Chondrocyte (in vitro differentiated cells): ENCODE data around the gene HNRNPM. TPM values are rescaled to one million over a fixed set of nuclear protein-coding genes. Genes with fewer than 3 reads are reported as not detected.

Experiments
- DNase-seq: peaks from one replicate; pipeline ENCODE4 v3.0.0; 2021; ENCODE audit warnings: mixed read lengths, low spot score
- H3K27ac Mint-ChIP-seq: one replicate; pipeline ENCODE4 v1.8.0; 2021; ENCODE audit warnings: mild to moderate bottlenecking, moderate library complexity, mixed read lengths; ENCODE audit not compliant: unreplicated experiment
- H3K27me3 Mint-ChIP-seq: 2 replicates; pipeline ENCODE4 v1.8.0; 2021; ENCODE audit warnings: low read depth, mixed read lengths
- H3K36me3 Mint-ChIP-seq: 2 replicates; pipeline ENCODE4 v1.8.0; 2021; ENCODE audit warnings: low read depth, mixed read lengths
- H3K4me1 Mint-ChIP-seq: 2 replicates; pipeline ENCODE4 v1.8.0; 2021; ENCODE audit warnings: low read depth, mild to moderate bottlenecking, mixed read lengths
- H3K4me3 Mint-ChIP-seq: one replicate; pipeline ENCODE4 v1.8.0; 2021; ENCODE audit warnings: mild to moderate bottlenecking, moderate library complexity, mixed read lengths; ENCODE audit not compliant: unreplicated experiment
- H3K9me3 Mint-ChIP-seq: 2 replicates; pipeline ENCODE4 v1.8.0; 2021; ENCODE audit warnings: low read depth, mixed read lengths
- total RNA-seq: library from RNA; stranded (reverse); gene quantifications from 3 replicates; pipeline ENCODE4 v1.2.1, GENCODE V29; 2021
- TF ChIP-seq, protein P1 (sequence below): fragments of 200-600 bp; sonication (generic); IDR thresholded peaks from 2 replicates; pipeline ENCODE4 v1.5.0; 2021; ENCODE audit warnings: antibody characterized with exemption, mild to moderate bottlenecking, moderate library complexity

Gene HNRNPM
- total RNA-seq, 1 donor from 2014 or later = 116 TPM

GRCh38 chr19:8459095-8459494 is 14.3 kb downstream of the HNRNPM start:
- TF ChIP-seq, protein P1, sequence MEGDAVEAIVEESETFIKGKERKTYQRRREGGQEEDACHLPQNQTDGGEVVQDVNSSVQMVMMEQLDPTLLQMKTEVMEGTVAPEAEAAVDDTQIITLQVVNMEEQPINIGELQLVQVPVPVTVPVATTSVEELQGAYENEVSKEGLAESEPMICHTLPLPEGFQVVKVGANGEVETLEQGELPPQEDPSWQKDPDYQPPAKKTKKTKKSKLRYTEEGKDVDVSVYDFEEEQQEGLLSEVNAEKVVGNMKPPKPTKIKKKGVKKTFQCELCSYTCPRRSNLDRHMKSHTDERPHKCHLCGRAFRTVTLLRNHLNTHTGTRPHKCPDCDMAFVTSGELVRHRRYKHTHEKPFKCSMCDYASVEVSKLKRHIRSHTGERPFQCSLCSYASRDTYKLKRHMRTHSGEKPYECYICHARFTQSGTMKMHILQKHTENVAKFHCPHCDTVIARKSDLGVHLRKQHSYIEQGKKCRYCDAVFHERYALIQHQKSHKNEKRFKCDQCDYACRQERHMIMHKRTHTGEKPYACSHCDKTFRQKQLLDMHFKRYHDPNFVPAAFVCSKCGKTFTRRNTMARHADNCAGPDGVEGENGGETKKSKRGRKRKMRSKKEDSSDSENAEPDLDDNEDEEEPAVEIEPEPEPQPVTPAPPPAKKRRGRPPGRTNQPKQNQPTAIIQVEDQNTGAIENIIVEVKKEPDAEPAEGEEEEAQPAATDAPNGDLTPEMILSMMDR = no peak
- H3K4me1 Mint-ChIP-seq = peaks cover 90% of the 10 kb centered on the region
- no peak for DNase-seq
- H3K36me3 Mint-ChIP-seq = peaks cover 10% of the 10 kb centered on the region
- H3K9me3 Mint-ChIP-seq = no peaks in the 10 kb centered on the region
- H3K27me3 Mint-ChIP-seq = no peaks in the 10 kb centered on the region
- peak overlapping the region; percentile 65 for H3K4me3 Mint-ChIP-seq
- peak overlapping the region; percentile 99 for H3K27ac Mint-ChIP-seq

DNA sequence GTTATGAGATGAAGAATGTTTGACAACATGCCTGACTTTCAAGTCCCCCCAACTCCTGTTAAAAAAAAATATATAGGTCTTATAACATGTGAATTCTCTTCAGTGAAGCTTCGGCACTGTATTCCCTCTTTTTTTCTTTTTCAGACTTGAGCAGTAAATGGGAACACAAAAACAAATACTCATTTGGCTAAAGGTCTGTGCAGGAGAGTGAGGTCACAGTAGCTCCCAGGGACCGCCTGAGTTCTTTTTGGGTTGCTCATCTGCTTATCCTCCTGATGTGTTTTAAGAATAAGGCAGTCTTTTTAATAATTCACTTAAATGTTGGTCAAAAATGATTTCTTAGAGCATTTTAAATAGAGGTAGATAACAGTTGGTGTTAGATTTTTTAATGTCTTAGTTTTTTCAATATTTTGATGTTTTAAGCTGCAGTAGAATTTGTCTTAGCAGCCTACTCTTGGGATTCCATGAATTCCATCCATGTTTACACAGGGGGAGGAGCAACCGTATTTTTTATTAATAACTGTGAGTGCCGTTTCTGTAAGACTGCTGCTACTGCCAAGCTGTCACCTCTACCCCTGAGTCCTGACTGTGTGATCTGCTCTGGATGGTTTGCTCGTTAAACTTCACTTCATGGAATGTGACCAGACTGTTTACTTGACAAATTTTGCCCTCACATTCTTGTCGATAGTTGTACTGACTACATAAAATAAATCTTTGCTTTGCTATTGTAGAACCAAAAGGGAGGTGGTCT is 14.9 kb downstream of the HNRNPM start:
- H3K9me3 Mint-ChIP-seq = no peaks in the 10 kb centered on the region
- H3K27ac Mint-ChIP-seq = peak overlapping the region; percentile 99
- H3K27me3 Mint-ChIP-seq = no peaks in the 10 kb centered on the region
- TF ChIP-seq, protein P1 = no peak
- peak overlapping the region; percentile 65 for H3K4me3 Mint-ChIP-seq
- peak; percentile 12 for DNase-seq
- H3K36me3 Mint-ChIP-seq = peaks cover 14% of the 10 kb centered on the region
- peaks cover 84% of the 10 kb centered on the region for H3K4me1 Mint-ChIP-seq

GRCh38 chr19:8460516-8461298 is 15.9 kb downstream of the HNRNPM start:
- no peaks in the 10 kb centered on the region for H3K27me3 Mint-ChIP-seq
- peaks cover 78% of the 10 kb centered on the region for H3K4me1 Mint-ChIP-seq
- DNase-seq = no peak
- peak overlapping the region; percentile 65 for H3K4me3 Mint-ChIP-seq
- H3K36me3 Mint-ChIP-seq = peaks cover 18% of the 10 kb centered on the region
- TF ChIP-seq, protein P1 = no peak
- H3K9me3 Mint-ChIP-seq = no peaks in the 10 kb centered on the region
- H3K27ac Mint-ChIP-seq = peak overlapping the region; percentile 99

GRCh38 chr19:8461376-8461775 is 16.6 kb downstream of the HNRNPM start:
- Mint-ChIP-seq H3K36me3 (peaks cover 20% of the 10 kb centered on the region), H3K27me3 (no peaks in the 10 kb centered on the region), H3K9me3 (no peaks in the 10 kb centered on the region), H3K4me1 (peaks cover 75% of the 10 kb centered on the region), H3K4me3 (no peak overlapping the region), H3K27ac (peak overlapping the region; percentile 64)
- TF ChIP-seq, protein P1 = no peak
- no peak for DNase-seq

DNA sequence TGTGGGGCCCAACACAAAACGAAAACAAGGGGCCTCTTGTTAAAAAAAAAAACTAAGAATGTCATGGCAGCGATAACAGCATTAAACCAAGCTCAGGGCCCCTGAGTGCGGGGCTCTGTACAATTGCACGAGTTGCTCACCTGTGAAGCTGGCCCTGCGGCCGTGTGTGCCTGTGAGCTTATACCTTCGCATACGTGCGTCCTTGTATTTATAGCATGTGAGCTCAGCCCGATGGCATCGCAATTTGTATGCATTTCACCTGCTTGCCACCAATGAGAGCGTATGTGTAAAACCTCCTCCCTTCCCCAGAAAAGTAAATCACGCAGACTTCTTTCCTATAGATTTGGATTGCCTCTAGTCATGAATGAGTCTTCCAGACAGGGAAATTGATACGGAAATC is 17.1 kb downstream of the HNRNPM start:
- H3K27me3 Mint-ChIP-seq = no peaks in the 10 kb centered on the region
- DNase-seq = peak; percentile 54
- H3K4me1 Mint-ChIP-seq = peaks cover 72% of the 10 kb centered on the region
- H3K9me3 Mint-ChIP-seq = no peaks in the 10 kb centered on the region
- TF ChIP-seq, protein P1 = no peak
- peaks cover 20% of the 10 kb centered on the region for H3K36me3 Mint-ChIP-seq
- H3K27ac Mint-ChIP-seq = no peak overlapping the region
- no peak overlapping the region for H3K4me3 Mint-ChIP-seq
